Measurements from ENCODE around the gene GPR142. TPM values are rescaled to one million over a fixed set of nuclear protein-coding genes. Genes with fewer than 3 reads are reported as not detected.

Gene GPR142
- total and polyA plus RNA-seq, 10 of the 15 experiments (the other 5 are each of a cell fraction or from before 2014, with no cell fraction given): not detected

GRCh38 chr17:74392848-74393247 lies 25.5 kb downstream of the GPR142 start:
- H3K27ac ChIP-seq (ENCODE audit: control insufficient read depth, insufficient read depth): no peak overlapping the region
- SMC1A ChIA-PET (ENCODE audit: uncharacterized antibody, unreplicated experiment): interaction anchor here (1.1 to 2.2 kb wide), 4 partner anchors 10 to 293 kb away, joined by 3 to 6 read pairs (median 6); no protein-coding TSS in a partner anchor
- no peak overlapping the region for H3K4me2 ChIP-seq (ENCODE audit: control insufficient read depth, insufficient read depth)
- in situ Hi-C loops (cut with MboI) (no loop called here), intact Hi-C loops (cut with micrococcal nuclease; ENCODE audit: unreplicated experiment) (no loop called here)
- FAIRE-seq: no peak
- ATAC-seq: peak; percentile 62; the same call in 2 of the 3 replicates
- POLR2A ChIA-PET: no interaction called here
- H3K79me2 ChIP-seq (ENCODE audit: control insufficient read depth, insufficient read depth, low read length): no peaks in the 10 kb centered on the region
- 1% methylated on average over 5 of the region's 5 CpGs for WGBS (ENCODE audit: insufficient coverage, insufficient replicate concordance, low lambda C conversion rate, missing lambda C conversion rate)
- CTCF ChIA-PET: interaction anchor here (0.6 to 2.9 kb wide), 8 partner anchors 10 to 1149 kb away, joined by 3 to 14 read pairs (median 4); partner anchors contain the start of gene GPR142
- no peaks in the 10 kb centered on the region for H3K4me1 ChIP-seq (ENCODE audit: control insufficient read depth, insufficient read depth, low read length)
- no peaks in the 10 kb centered on the region for H3K9me3 ChIP-seq (replicated peaks; ENCODE audit: control insufficient read depth, insufficient read depth, low read length)
- TF ChIP-seq KDM1A (IDR thresholded peaks at IDR 0.05; ENCODE audit: borderline replicate concordance): no peak
- TF ChIP-seq USF1 (IDR thresholded peaks at IDR 0.05; ENCODE audit: borderline replicate concordance, extremely low read length, insufficient read depth, low read depth, low read length): peak; percentile 73
- no peak for TF ChIP-seq BCL11A (IDR thresholded peaks at IDR 0.05; ENCODE audit: low read depth, low read length)
- TF ChIP-seq NFYB (IDR thresholded peaks at IDR 0.05; ENCODE audit: insufficient read depth, low read depth, low read length): peak; percentile 67; the same call in 1 of the 2 replicates
- no peak for TF ChIP-seq ETV6 (conservative IDR thresholded peaks at IDR 0.05 in 1 of 2, IDR thresholded peaks at IDR 0.05 in 1 of 2; ENCODE audit: borderline replicate concordance in 1 of 2, low read depth in 1 of 2)
- peak; percentile 67 for TF ChIP-seq SIX5 (IDR thresholded peaks at IDR 0.05; ENCODE audit: low read depth, low read length, severe bottlenecking)
- no peak for TF ChIP-seq GABPA (IDR thresholded peaks at IDR 0.05; ENCODE audit: low read depth)
- TF ChIP-seq ATF3 (IDR thresholded peaks at IDR 0.05; ENCODE audit: borderline replicate concordance, extremely low read depth, low read depth, low read length): 0 out of 2 replicates have a peak, but pooled peaks have one; percentile 13
- no peak for TF ChIP-seq CREB1 (IDR thresholded peaks at IDR 0.05; ENCODE audit: low read depth)
- TF ChIP-seq BCLAF1 (IDR thresholded peaks at IDR 0.05): no peak
- peak; percentile 61 for TF ChIP-seq HCFC1 (IDR thresholded peaks at IDR 0.05; ENCODE audit: low read length)
- TF ChIP-seq PAX5 (IDR thresholded peaks at IDR 0.05; ENCODE audit: borderline replicate concordance, low read depth, low read length): no peak
- no peaks in the 10 kb centered on the region for H3K36me3 ChIP-seq (ENCODE audit: control insufficient read depth in 2 of 2, insufficient read depth in 2 of 2, low read length in 1 of 2)
- RAD21 ChIA-PET (ENCODE audit: unreplicated experiment): interaction anchor here (0.6 to 1.8 kb wide), 5 partner anchors 14 to 104 kb away, joined by 3 to 4 read pairs (median 3); no protein-coding TSS in a partner anchor
- no peak overlapping the region for H3K9ac ChIP-seq (ENCODE audit: control insufficient read depth, insufficient read depth, low read length)
- H3K4me3 ChIP-seq: no peak overlapping the region
- H2AFZ ChIP-seq (ENCODE audit: control insufficient read depth, low read depth, low read length): no peak overlapping the region
- no peaks in the 10 kb centered on the region for H4K20me1 ChIP-seq (ENCODE audit: control insufficient read depth, insufficient read depth)
- no peak for DNase-seq (ENCODE audit: low read depth, low spot score)
- no TSS peak for BruUV-seq (replicated peaks)
- H3K27me3 ChIP-seq (replicated peaks in 1 of 2; ENCODE audit: control insufficient read depth in 2 of 2, insufficient read depth in 2 of 2, low read length in 1 of 2): no peaks in the 10 kb centered on the region; a peak in 1 of 4 replicates

Measured in GM12878 (cell line).